Common myeloid progenitor, CD34-positive (primary cell): ENCODE results near the gene CYB5RL.
A peak's percentile ranks its signal among the peaks of the same experiment; 100 is the strongest.

Experiments used
- CTCF ChIA-PET: fragments of 350-600 bp; sonication (Branson Sonifier 250); formaldehyde crosslinking; loops from one replicate; lab custom pipeline; 2021; ENCODE audit warnings: antibody characterized with exemption; lab: Charles Lee
- POLR2A ChIA-PET: fragments of 350-600 bp; sonication (Branson Sonifier 250); formaldehyde crosslinking; loops from one replicate; lab custom pipeline; 2021; ENCODE audit warnings: antibody characterized with exemption; lab: Charles Lee
- DNase-seq, 3 donors: peaks; one replicate each; pipeline versions ENCODE4 v3.0.0 to v3.0.0-alpha.2; 2013
- H3K27ac ChIP-seq, 2 experiments: 1 replicate in 1 of 2; 2 replicates in 1 of 2; pipeline ENCODE4 v1.7.0; 2013; ENCODE audit warnings: inconsistent platforms in 2 of 2, low read length in 2 of 2, mild to moderate bottlenecking in 2 of 2, low read depth in 1 of 2, moderate library complexity in 1 of 2; ENCODE audit not compliant: severe bottlenecking in 2 of 2, insufficient read depth in 1 of 2, poor library complexity in 1 of 2
- H3K27me3 ChIP-seq, 5 experiments: replicated peaks in 2 of 5; 1 replicate in 3 of 5; 2 replicates in 2 of 5; pipeline versions ENCODE4 v1.6.1 to v1.7.0; 2013; ENCODE audit warnings: low read length in 4 of 5, mild to moderate bottlenecking in 2 of 5, moderate library complexity in 2 of 5, inconsistent platforms in 1 of 5; ENCODE audit not compliant: insufficient read depth in 5 of 5, control insufficient read depth in 4 of 5
- H3K36me3 ChIP-seq, 4 experiments: 1 replicate in 2 of 4; 2 replicates in 2 of 4; pipeline versions ENCODE4 v1.6.1 to v1.7.0; 2013; ENCODE audit warnings: low read length in 3 of 4, control low read depth in 1 of 4, mild to moderate bottlenecking in 1 of 4; ENCODE audit not compliant: control insufficient read depth in 4 of 4, insufficient read depth in 4 of 4
- H3K4me1 ChIP-seq, 4 experiments: 1 replicate in 3 of 4; 2 replicates in 1 of 4; pipeline versions ENCODE4 v1.6.1 to v1.7.1; 2013; ENCODE audit warnings: low read length in 3 of 4, mild to moderate bottlenecking in 3 of 4, control low read depth in 1 of 4, inconsistent platforms in 1 of 4, moderate library complexity in 1 of 4; ENCODE audit not compliant: control insufficient read depth in 4 of 4, insufficient read depth in 4 of 4; ENCODE audit errors: control extremely low read depth in 1 of 4
- H3K4me3 ChIP-seq, 7 experiments: 1 replicate in 4 of 7; 2 replicates in 3 of 7; pipeline versions ENCODE4 v1.5.1 to v1.7.0; 2013; ENCODE audit warnings: mild to moderate bottlenecking in 7 of 7, low read length in 6 of 7, moderate library complexity in 6 of 7, inconsistent platforms in 2 of 7, low read depth in 2 of 7, control low read depth in 1 of 7; ENCODE audit not compliant: insufficient read depth in 4 of 7, control insufficient read depth in 1 of 7; ENCODE audit errors: extremely low read depth in 1 of 7
- H3K9me3 ChIP-seq, 5 experiments: 1 replicate in 4 of 5; 2 replicates in 1 of 5; pipeline versions ENCODE4 v1.6.1 to v1.7.1; 2013; ENCODE audit warnings: low read length in 4 of 5, mild to moderate bottlenecking in 2 of 5, inconsistent platforms in 1 of 5, low read depth in 1 of 5, moderate library complexity in 1 of 5; ENCODE audit not compliant: control insufficient read depth in 4 of 5, insufficient read depth in 2 of 5; ENCODE audit errors: control extremely low read depth in 1 of 5
- WGBS: methylation state at CpG from one replicate; pipeline ENCODE4 v1.1.5; 2013; ENCODE audit not compliant: insufficient coverage; 5-methylcytosine and 5-hydroxymethylcytosine counted together

CYB5RL gene

DNA sequence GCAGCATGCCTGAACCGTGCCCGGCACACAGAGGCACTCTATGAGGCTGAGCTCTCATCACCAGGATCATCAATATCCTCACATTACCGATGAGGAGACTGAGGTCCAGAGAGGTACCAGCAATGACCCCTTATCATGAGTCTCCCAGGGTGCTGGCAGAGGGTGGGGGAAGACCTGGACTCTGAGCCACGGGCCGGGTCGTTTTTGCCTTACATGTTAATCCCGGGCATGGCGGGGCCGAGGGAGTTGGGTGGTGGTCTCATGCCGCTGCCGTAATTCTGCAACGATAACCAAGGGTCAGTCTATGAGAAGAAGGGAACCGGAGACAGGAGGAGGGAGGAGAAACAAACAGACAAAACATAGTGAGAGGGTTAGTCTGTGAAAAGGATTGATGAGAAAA, 43.2 kb upstream of the CYB5RL start:
- WGBS: 95% methylated on average over 7 of the region's 13 CpGs
- Histone ChIP-seq H3K36me3 (peaks cover 8 to 91% (median 61%) of the 10 kb centered on the region in 4 experiments), H3K27ac (no peak overlapping the region), H3K4me3 (no peak overlapping the region), H3K9me3 (no peaks in the 10 kb centered on the region), H3K4me1 (peaks cover 0 to 11% (median 0%) of the 10 kb centered on the region in 4 experiments), H3K27me3 (no peaks in the 10 kb centered on the region)
- POLR2A ChIA-PET: no interaction called here
- no peak for DNase-seq
- CTCF ChIA-PET: no interaction called here

DNA sequence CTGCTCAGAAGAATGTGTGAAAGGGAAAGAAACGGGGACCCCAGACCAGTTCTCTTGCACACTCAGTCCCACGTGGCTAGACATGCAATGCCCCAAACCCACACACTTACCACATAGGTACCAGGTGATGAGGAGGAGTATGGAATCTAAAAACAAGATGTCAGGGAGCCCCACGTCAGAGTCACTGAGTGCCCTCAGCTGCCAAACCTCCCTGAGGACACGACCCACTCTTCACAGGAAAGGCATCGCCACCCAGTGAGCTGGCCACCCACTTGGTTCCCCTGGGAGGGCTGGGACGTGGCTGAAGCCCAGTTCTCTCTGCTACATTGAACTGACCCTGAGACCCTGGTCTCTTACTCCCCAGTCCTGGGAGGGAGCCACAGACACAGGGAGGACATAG, 41.5 kb upstream of the CYB5RL start:
- Histone ChIP-seq H3K4me3 (no peak overlapping the region), H3K27ac (no peak overlapping the region), H3K9me3 (no peaks in the 10 kb centered on the region), H3K4me1 (peaks cover 0 to 11% (median 0%) of the 10 kb centered on the region in 4 experiments), H3K27me3 (no peaks in the 10 kb centered on the region), H3K36me3 (peaks cover 10 to 92% (median 65%) of the 10 kb centered on the region in 4 experiments)
- POLR2A ChIA-PET: no interaction called here
- 98% methylated on average over 4 of the region's 6 CpGs for WGBS
- CTCF ChIA-PET: no interaction called here
- DNase-seq: no peak

DNA sequence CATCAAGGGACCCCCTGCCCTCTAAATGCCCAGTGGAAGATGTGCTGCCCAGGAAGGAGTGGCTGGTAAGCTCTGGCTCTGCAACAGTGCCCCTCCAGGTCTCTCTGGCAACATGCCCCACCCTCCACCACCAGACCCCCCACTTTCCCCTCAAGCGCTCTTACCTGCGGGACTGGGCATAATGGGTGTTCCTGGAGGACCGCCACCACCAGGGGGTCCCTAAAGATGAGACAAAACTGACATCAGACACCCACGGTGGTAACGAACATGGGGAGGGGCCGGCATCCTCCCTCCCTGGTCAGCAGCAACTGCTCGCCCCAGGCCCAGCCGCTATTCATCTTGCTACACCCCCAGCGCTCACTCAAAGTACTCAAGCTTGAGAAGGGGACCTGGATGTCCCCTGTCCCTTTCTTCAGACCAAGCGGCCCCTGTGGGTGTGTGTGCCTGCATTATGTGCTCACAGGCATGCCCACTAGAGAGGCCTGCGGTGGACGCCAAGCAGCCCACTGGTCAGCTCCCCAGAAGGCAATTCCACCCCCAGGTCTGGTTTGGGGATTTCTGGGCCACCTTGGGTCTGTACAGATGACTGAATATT, 41.0 kb upstream of the CYB5RL start:
- H3K27me3 ChIP-seq: no peaks in the 10 kb centered on the region
- H3K9me3 ChIP-seq: no peaks in the 10 kb centered on the region
- ChIA-PET CTCF (interaction anchor here (1.8 kb wide), 1 partner anchor 29 kb away, joined by 4 read pairs; no protein-coding TSS in a partner anchor), POLR2A (no interaction called here)
- WGBS: 95% methylated on average over 11 of the region's 12 CpGs
- no peak overlapping the region for H3K27ac ChIP-seq
- no peak for DNase-seq
- H3K4me3 ChIP-seq: no peak overlapping the region
- H3K4me1 ChIP-seq: peaks cover 0 to 11% (median 0%) of the 10 kb centered on the region in 4 experiments
- peaks cover 10 to 91% (median 64%) of the 10 kb centered on the region in 4 experiments for H3K36me3 ChIP-seq

- no peaks in the 10 kb centered on the region for H3K27me3 ChIP-seq
- peaks cover 12 to 81% (median 56%) of the 10 kb centered on the region in 4 experiments for H3K36me3 ChIP-seq
- H3K27ac ChIP-seq: no peak overlapping the region
- ChIA-PET CTCF (interaction anchor here (1.8 kb wide), 1 partner anchor 30 kb away, joined by 4 read pairs; no protein-coding TSS in a partner anchor), POLR2A (no interaction called here)
- H3K4me1 ChIP-seq: peaks cover 0 to 11% (median 0%) of the 10 kb centered on the region in 4 experiments
- H3K9me3 ChIP-seq: no peaks in the 10 kb centered on the region
- DNase-seq: no peak
- H3K4me3 ChIP-seq: no peak overlapping the region
- WGBS: 95% methylated on average over 8 of the region's 10 CpGs
Measured at GRCh38 chr1:54239631-54240031, 39.8 kb upstream of the CYB5RL start.

- ChIA-PET POLR2A (no interaction called here), CTCF (no interaction called here)
- H3K4me3 ChIP-seq: no peak overlapping the region
- no peaks in the 10 kb centered on the region for H3K27me3 ChIP-seq
- DNase-seq: no peak
- no peak overlapping the region for H3K27ac ChIP-seq
- no peaks in the 10 kb centered on the region for H3K9me3 ChIP-seq
- H3K36me3 ChIP-seq: peaks cover 12 to 81% (median 56%) of the 10 kb centered on the region in 4 experiments
- 100% methylated on average over 3 of the region's 5 CpGs for WGBS
- H3K4me1 ChIP-seq: peaks cover 0 to 11% (median 0%) of the 10 kb centered on the region in 4 experiments
Measured at GRCh38 chr1:54239035-54239383, 39.2 kb upstream of the CYB5RL start.

GRCh38 chr1:54238353-54239034, 38.7 kb upstream of the CYB5RL start:
- CTCF ChIA-PET: no interaction called here

DNA sequence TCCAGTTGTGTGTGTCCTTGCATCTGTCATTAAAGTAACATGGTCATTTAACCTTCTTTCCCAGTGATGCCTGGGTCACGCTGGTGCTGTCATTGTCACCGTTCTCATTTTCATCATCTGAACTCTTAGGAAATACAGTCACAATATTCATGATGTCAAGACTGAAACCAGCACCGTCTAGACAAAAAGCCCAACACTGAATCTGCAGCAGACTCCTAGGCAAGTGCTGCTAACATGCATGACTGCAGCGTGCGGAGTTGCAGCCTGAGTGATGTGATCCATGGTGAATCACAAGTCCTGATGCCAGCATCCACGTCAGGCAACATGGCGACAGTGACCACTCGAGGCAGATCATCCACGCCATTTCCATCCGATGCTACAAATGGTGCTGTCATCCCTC, 37.8 kb upstream of the CYB5RL start:
- no peak for DNase-seq
- Histone ChIP-seq H3K4me3 (no peak overlapping the region), H3K27ac (no peak overlapping the region), H3K36me3 (peaks cover 8 to 70% (median 50%) of the 10 kb centered on the region in 4 experiments), H3K27me3 (no peaks in the 10 kb centered on the region), H3K9me3 (no peaks in the 10 kb centered on the region), H3K4me1 (peaks cover 0 to 11% (median 0%) of the 10 kb centered on the region in 4 experiments)
- CTCF ChIA-PET: no interaction called here
- POLR2A ChIA-PET: no interaction called here
- WGBS: 98% methylated on average over 10 of the region's 10 CpGs

More at GRCh38 chr1:54238353-54239034, 38.7 kb upstream of the CYB5RL start:
- 78% methylated on average over 8 of the region's 12 CpGs for WGBS
- Histone ChIP-seq H3K9me3 (no peaks in the 10 kb centered on the region), H3K36me3 (peaks cover 11 to 78% (median 54%) of the 10 kb centered on the region in 4 experiments), H3K4me1 (peaks cover 0 to 11% (median 0%) of the 10 kb centered on the region in 4 experiments), H3K27me3 (no peaks in the 10 kb centered on the region), H3K4me3 (no peak overlapping the region), H3K27ac (no peak overlapping the region)
- peak in 2 of 3 donors; percentile 40 to 47 for DNase-seq
- POLR2A ChIA-PET: no interaction called here
